B cell (primary cell): ENCODE data around the gene MYD88.

Source experiments
- CTCF ChIP-seq: fragments of 200-600 bp; IDR thresholded peaks from one replicate; pipeline ENCODE4 v1.8.0; 2022; ENCODE audit warnings: antibody characterized with exemption, mild to moderate bottlenecking
- EZH2 ChIP-seq: IDR thresholded peaks from 2 replicates; pipeline ENCODE4 v1.6.1; 2012; ENCODE audit warnings: borderline replicate concordance, low read depth, mild to moderate bottlenecking, moderate library complexity, low read length; ENCODE audit not compliant: insufficient read depth, poor library complexity, severe bottlenecking

- TF ChIP-seq CTCF (peak; percentile 29), EZH2 (no peak)
Observed at GRCh38 chr3:38163117-38163840, 24.8 kb downstream of the MYD88 start.
